Panc1 (cell line): Measurements from ENCODE around the gene LPP.

Source experiments
- CTCF ChIP-seq: fragments of 450-650 bp; IDR thresholded peaks from 2 replicates; pipeline ENCODE4 v1.5.1; 2017; ENCODE audit warnings: mild to moderate bottlenecking
- POLR2AphosphoS5 ChIP-seq: IDR thresholded peaks from 2 replicates; pipeline ENCODE4 v1.6.1; 2012; ENCODE audit warnings: mild to moderate bottlenecking, low read depth, low read length, moderate library complexity
- REST ChIP-seq, 2 experiments: IDR thresholded peaks; 2 replicates each; pipeline ENCODE4 v1.6.1; 2011 to 2012; ENCODE audit warnings: low read depth in 2 of 2, control low read depth in 1 of 2, low read length in 1 of 2, mild to moderate bottlenecking in 1 of 2, moderate library complexity in 1 of 2; ENCODE audit not compliant: insufficient read depth in 1 of 2
- SIN3A ChIP-seq: IDR thresholded peaks from 2 replicates; pipeline ENCODE4 v1.6.1; 2012; ENCODE audit warnings: low read depth, mild to moderate bottlenecking, low read length, moderate library complexity, borderline replicate concordance; ENCODE audit not compliant: insufficient read depth
- TCF7L2 ChIP-seq: IDR thresholded peaks from 2 replicates; pipeline ENCODE4 v1.6.1; 2011; ENCODE audit warnings: mild to moderate bottlenecking, low read depth, low read length, inconsistent platforms

GRCh38 chr3:188299708-188300107 is 145.8 kb downstream of the LPP start:
- no peak for TF ChIP-seq CTCF
- TF ChIP-seq TCF7L2, result no peak
- TF ChIP-seq POLR2AphosphoS5, result no peak
- no peak for TF ChIP-seq REST (IDR thresholded peaks at IDR 0.05; ENCODE audit: insufficient read depth in 1 of 2, low read depth in 2 of 2, low read length in 1 of 2)
- TF ChIP-seq SIN3A, result no peak
